Mesodermal cell (in vitro differentiated cells): ENCODE data around the gene METTL4.

Experiments used
- H3K27ac ChIP-seq: 2 replicates; pipeline ENCODE4 v1.7.0; 2013; ENCODE audit warnings: mild to moderate bottlenecking, low read depth, low read length, moderate library complexity; ENCODE audit not compliant: severe bottlenecking
- H3K36me3 ChIP-seq: 2 replicates; pipeline ENCODE4 v1.7.1; 2013; ENCODE audit warnings: mild to moderate bottlenecking, low read length, moderate library complexity; ENCODE audit not compliant: control insufficient read depth, insufficient read depth
- H3K4me1 ChIP-seq: one replicate; pipeline ENCODE4 v1.7.1; 2013; ENCODE audit warnings: mild to moderate bottlenecking, low read length; ENCODE audit not compliant: insufficient read depth, control insufficient read depth, poor library complexity, severe bottlenecking
- H3K4me3 ChIP-seq: 2 replicates; pipeline ENCODE4 v1.7.0; 2013; ENCODE audit warnings: low read length, control low read depth, mild to moderate bottlenecking; ENCODE audit not compliant: insufficient read depth, poor library complexity, severe bottlenecking; ENCODE audit errors: extremely low read depth
- H3K9me3 ChIP-seq: 2 replicates; pipeline ENCODE4 v1.7.1; 2013; ENCODE audit warnings: mild to moderate bottlenecking, low read length, moderate library complexity; ENCODE audit not compliant: control insufficient read depth
- WGBS, 2 experiments: methylation state at CpG; one replicate each; pipeline ENCODE4 v1.1.5; 2013; ENCODE audit warnings: missing lambda C conversion rate in 2 of 2; ENCODE audit not compliant: insufficient coverage in 2 of 2; 5-methylcytosine and 5-hydroxymethylcytosine counted together

Gene METTL4

DNA sequence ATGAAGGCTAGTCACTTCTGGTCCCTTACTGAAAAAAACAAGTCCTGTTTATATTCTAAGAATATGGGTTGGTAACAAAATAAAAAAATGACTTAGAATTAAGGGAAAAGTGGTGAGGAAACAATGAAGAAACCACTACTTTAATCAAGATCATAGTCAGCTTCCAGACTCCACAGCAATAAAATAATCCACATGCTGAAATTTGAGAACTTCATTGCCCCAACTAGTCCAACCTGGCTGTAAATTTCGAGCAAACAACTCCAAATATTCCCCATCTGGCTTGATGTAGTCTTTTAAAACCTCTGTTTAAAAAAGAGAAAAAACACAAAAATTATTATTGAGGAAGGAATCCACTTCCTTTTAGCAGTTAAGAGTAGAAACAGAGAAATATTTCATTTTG, 32.5 kb downstream of the METTL4 start:
- WGBS, 2 experiments = no CpG with 5 or more reads among the region's 1 CpG
- Histone ChIP-seq H3K4me3 (no peak overlapping the region), H3K36me3 (no peaks in the 10 kb centered on the region), H3K9me3 (no peaks in the 10 kb centered on the region), H3K4me1 (peaks cover 7% of the 10 kb centered on the region), H3K27ac (no peak overlapping the region)

DNA sequence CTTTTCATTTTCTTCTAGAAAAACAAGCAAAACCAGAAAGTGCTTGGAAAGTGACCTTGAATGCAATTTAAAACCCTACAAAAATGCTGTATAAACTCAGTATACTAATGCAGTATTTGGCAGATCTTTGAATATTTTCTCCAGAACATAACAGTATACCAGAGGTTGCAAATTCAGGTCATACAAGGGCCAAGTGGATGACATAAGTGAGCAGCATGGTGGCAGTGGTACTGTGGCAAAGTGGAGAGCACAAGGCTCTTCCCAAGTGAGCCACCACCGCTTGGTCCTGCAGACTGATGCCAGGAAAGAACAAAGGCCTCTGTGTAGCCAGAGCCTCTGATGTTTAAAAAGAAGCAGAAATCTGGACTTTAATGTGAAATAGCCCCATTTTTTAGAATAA, 33.1 kb downstream of the METTL4 start:
- no peaks in the 10 kb centered on the region for H3K36me3 ChIP-seq
- peaks cover under 1% of the 10 kb centered on the region for H3K9me3 ChIP-seq
- no peak overlapping the region for H3K27ac ChIP-seq
- peaks cover 7% of the 10 kb centered on the region for H3K4me1 ChIP-seq
- no peak overlapping the region for H3K4me3 ChIP-seq
- 100% methylated on average over 1 of the region's 1 CpG for WGBS, 2 experiments

GRCh38 chr18:2537296-2537695, 34.0 kb downstream of the METTL4 start:
- no peak overlapping the region for H3K27ac ChIP-seq
- H3K4me3 ChIP-seq = no peak overlapping the region
- WGBS, 2 experiments = 100% methylated on average over 1 to 2 of the region's 3 CpGs

GRCh38 chr18:2536493-2536892, 34.8 kb downstream of the METTL4 start:
- Histone ChIP-seq H3K9me3 (peaks cover 3% of the 10 kb centered on the region), H3K4me3 (no peak overlapping the region), H3K36me3 (no peaks in the 10 kb centered on the region), H3K27ac (peak overlapping the region; percentile 1), H3K4me1 (peaks cover 7% of the 10 kb centered on the region)
- 89% methylated on average over 4 of the region's 4 CpGs for WGBS, 2 experiments

More at GRCh38 chr18:2537296-2537695, 34.0 kb downstream of the METTL4 start:
- Histone ChIP-seq H3K9me3 (peaks cover 3% of the 10 kb centered on the region), H3K4me1 (peaks cover 7% of the 10 kb centered on the region), H3K36me3 (no peaks in the 10 kb centered on the region)

GRCh38 chr18:2536063-2536462, 35.2 kb downstream of the METTL4 start:
- H3K4me3 ChIP-seq = no peak overlapping the region
- H3K27ac ChIP-seq = peak overlapping the region; percentile 1
- H3K4me1 ChIP-seq = peaks cover 7% of the 10 kb centered on the region
- H3K9me3 ChIP-seq = peaks cover 3% of the 10 kb centered on the region
- no peaks in the 10 kb centered on the region for H3K36me3 ChIP-seq
- 100% methylated on average over 1 of the region's 2 CpGs for WGBS, 2 experiments

GRCh38 chr18:2535419-2535910, 35.8 kb downstream of the METTL4 start:
- H3K36me3 ChIP-seq = no peaks in the 10 kb centered on the region
- WGBS, 2 experiments = 83% methylated on average over 1 of the region's 1 CpG
- peaks cover 3% of the 10 kb centered on the region for H3K9me3 ChIP-seq
- no peak overlapping the region for H3K27ac ChIP-seq
- H3K4me1 ChIP-seq = peaks cover 7% of the 10 kb centered on the region
- no peak overlapping the region for H3K4me3 ChIP-seq

- no CpG with 5 or more reads among the region's 1 CpG for WGBS, 2 experiments
- Histone ChIP-seq H3K4me1 (peaks cover 7% of the 10 kb centered on the region), H3K4me3 (no peak overlapping the region), H3K9me3 (peaks cover 3% of the 10 kb centered on the region), H3K27ac (no peak overlapping the region), H3K36me3 (no peaks in the 10 kb centered on the region)
These were observed 36.4 kb downstream of the METTL4 start for GRCh38 chr18:2534906-2535305.

DNA sequence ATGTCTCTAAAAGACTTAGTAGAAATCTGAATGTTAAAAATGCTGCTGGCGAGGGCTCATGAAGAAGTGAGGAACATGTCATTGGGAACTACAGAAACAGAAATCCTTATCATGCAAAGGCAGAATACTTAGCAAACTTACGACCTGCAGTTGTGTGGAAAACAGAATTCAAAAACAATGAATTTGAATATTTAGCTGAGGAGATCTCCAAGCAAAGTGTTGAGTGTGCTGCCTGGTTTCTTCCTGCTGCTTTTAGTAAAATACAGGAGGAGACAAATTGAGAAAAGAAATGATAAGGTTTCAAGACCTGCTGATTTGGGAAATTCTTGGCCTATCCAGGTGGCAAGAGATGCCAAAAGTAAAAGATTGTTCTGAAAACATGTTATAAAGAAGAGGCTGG, 38.5 kb downstream of the METTL4 start:
- Histone ChIP-seq H3K4me1 (peaks cover 11% of the 10 kb centered on the region), H3K36me3 (no peaks in the 10 kb centered on the region), H3K27ac (no peak overlapping the region), H3K4me3 (no peak overlapping the region), H3K9me3 (peaks cover 3% of the 10 kb centered on the region)
- WGBS, 2 experiments = 86 to 100% methylated on average over 2 of the region's 2 CpGs

DNA sequence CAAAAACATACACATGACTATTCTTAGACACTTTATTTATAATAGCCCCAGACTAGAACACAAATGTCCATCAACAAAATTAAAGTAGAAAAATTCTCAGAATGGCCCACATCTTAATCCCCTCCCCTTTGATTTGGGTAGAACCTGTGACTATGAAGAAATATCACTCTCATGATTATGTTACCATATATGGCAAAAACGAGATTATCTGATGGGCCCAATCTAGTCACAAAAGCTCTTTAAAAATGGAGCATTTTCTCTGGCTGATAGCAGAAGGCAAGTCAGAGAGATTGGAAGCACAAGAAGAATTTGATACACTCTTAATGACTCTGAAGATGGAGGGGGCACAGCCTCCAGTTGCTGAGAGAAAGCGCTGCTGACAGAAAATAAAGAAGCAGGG, 39.6 kb downstream of the METTL4 start:
- H3K27ac ChIP-seq = no peak overlapping the region
- no peak overlapping the region for H3K4me3 ChIP-seq
- H3K4me1 ChIP-seq = peaks cover 6% of the 10 kb centered on the region
- 100% methylated on average over 1 to 2 of the region's 2 CpGs for WGBS, 2 experiments
- no peaks in the 10 kb centered on the region for H3K36me3 ChIP-seq
- H3K9me3 ChIP-seq = peaks cover 3% of the 10 kb centered on the region

DNA sequence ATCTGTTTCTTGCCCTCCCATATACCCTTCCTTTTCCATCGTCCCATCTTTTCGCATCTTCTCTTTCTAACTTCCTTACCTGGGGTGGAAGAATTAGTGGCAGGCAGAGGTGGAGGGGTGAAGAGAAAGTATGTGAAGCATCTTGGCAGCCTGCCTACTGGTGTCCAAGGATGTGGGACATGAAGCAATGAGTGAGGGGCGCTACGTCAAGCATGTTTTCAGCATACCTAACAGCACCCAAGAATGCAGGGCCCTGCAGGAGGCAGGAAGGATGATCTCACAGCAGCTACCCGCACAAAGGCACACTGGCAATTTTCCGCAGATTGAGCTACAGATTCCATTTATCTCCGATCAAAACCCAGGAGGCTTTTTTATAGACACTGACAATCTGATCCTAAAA, 42.2 kb downstream of the METTL4 start:
- H3K9me3 ChIP-seq = peaks cover 3% of the 10 kb centered on the region
- H3K27ac ChIP-seq = no peak overlapping the region
- no peaks in the 10 kb centered on the region for H3K36me3 ChIP-seq
- no peak overlapping the region for H3K4me3 ChIP-seq
- WGBS, 2 experiments = 66 to 67% methylated on average over 3 to 5 of the region's 7 CpGs
- peaks cover 3% of the 10 kb centered on the region for H3K4me1 ChIP-seq

- Histone ChIP-seq H3K27ac (no peak overlapping the region), H3K36me3 (no peaks in the 10 kb centered on the region), H3K4me3 (no peak overlapping the region), H3K9me3 (no peaks in the 10 kb centered on the region), H3K4me1 (peaks cover 3% of the 10 kb centered on the region)
- 81% methylated on average over 2 of the region's 2 CpGs; no CpG with 5 or more reads in 1 of the 2 experiments for WGBS, 2 experiments
These were observed 45.0 kb downstream of the METTL4 start for GRCh38 chr18:2526329-2526728.
